A549 treated with RU486 at 1 μM for 4 hours (cell line): ENCODE measurements around the gene YEATS4. TPM values are rescaled to one million over a fixed set of nuclear protein-coding genes. Genes with fewer than 3 reads are reported as not detected.

Experiments used
- total RNA-seq: library from RNA; stranded (reverse); fragments of 200-300 nt; extraction: Qiagen RNA extraction; gene quantifications from 5 replicates; pipeline ENCODE4 v1.2.3, GENCODE V29; 2022; ENCODE audit warnings: low read depth

Gene YEATS4
- total RNA-seq: 30.4 to 47.8 TPM (median 34.9 TPM) in 5 replicates

GRCh38 chr12:69359531-69360347, at the start of gene YEATS4:
YEATS4 (plus strand) TSS chr12:69359743; CDS start chr12:69359973, 230 bp downstream.

GRCh38 chr12:69348162-69348938, 11.2 kb upstream of the YEATS4 start, which contains the start of gene LYZ:
LYZ (plus strand) TSS chr12:69348381; CDS start chr12:69348409, 28 bp downstream.

Other genes with a start within 250 kb of the YEATS4 start
- gene CPSF6, start 120.2 kb upstream of the YEATS4 start, total RNA-seq: 61.2 to 82.3 TPM (median 65.4 TPM) in 5 replicates
- gene LYZ, start 11.4 kb upstream of the YEATS4 start, total RNA-seq: 0.73 to 2.2 TPM in 2 of 5 replicates, not detected in the others
- 7.4 to 11.9 TPM (median 11.3 TPM) in 5 replicates for gene FRS2, start 110.6 kb downstream of the YEATS4 start, total RNA-seq
- gene CCT2, start 225.7 kb downstream of the YEATS4 start, total RNA-seq: 261 to 378 TPM (median 303 TPM) in 5 replicates